ENCODE results near the gene PPCDC. TPM values are rescaled to one million over a fixed set of nuclear protein-coding genes. Genes with fewer than 3 reads are reported as not detected.

PPCDC gene
- total RNA-seq, 1 donor from 2014 or later: 17.2 TPM

DNA sequence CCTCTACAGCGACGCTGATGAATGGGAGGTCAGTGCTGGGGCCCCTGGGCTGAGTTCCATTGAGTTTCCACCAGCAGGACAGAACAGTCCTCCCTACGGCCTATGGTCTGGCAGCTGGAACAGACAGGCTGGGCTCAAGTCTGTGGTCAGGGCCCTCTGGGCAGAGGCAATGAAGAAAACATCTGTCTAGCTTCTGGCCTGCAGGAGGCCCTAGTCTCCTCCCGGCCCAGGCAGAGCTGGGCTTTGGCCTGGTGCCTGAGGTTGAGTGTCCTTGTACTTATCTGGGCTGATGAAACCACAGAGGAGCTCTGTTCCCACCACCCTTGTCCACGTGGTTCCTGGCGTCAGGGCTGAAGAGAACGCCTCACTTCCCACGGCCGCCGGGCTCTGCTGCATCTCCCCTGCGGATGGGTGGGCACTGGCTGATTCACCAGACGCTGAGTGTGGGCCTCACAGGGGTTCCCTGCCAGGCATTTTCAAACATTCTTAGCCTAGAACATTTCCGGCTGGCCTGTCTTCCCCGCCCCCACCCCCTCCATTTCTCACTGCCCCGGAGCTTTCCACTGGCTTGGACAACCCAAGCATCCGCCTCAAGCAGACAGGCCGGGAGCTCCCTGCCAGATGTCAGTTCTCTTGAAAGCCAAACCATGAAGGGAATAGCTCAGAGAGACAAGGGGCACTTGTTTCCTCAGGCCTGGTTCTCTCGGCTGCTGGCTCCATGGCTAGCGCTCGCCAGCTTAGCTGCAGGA is 20.3 kb downstream of the PPCDC start:
- peaks cover 31% of the 10 kb centered on the region for H3K4me1 Mint-ChIP-seq
- no peaks in the 10 kb centered on the region for H3K9me3 Mint-ChIP-seq
- H3K27me3 Mint-ChIP-seq (ENCODE audit: low read depth): no peaks in the 10 kb centered on the region
- peaks cover 6% of the 10 kb centered on the region for H3K36me3 Mint-ChIP-seq
- TF ChIP-seq, protein P1, sequence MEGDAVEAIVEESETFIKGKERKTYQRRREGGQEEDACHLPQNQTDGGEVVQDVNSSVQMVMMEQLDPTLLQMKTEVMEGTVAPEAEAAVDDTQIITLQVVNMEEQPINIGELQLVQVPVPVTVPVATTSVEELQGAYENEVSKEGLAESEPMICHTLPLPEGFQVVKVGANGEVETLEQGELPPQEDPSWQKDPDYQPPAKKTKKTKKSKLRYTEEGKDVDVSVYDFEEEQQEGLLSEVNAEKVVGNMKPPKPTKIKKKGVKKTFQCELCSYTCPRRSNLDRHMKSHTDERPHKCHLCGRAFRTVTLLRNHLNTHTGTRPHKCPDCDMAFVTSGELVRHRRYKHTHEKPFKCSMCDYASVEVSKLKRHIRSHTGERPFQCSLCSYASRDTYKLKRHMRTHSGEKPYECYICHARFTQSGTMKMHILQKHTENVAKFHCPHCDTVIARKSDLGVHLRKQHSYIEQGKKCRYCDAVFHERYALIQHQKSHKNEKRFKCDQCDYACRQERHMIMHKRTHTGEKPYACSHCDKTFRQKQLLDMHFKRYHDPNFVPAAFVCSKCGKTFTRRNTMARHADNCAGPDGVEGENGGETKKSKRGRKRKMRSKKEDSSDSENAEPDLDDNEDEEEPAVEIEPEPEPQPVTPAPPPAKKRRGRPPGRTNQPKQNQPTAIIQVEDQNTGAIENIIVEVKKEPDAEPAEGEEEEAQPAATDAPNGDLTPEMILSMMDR (IDR thresholded peaks at IDR 0.05; ENCODE audit: unreplicated experiment): no peak
- peak; percentile 44 to 57 for DNase-seq (ENCODE audit: low spot score in 2 of 2, unreplicated experiment in 2 of 2)
- H3K27ac Mint-ChIP-seq: peak overlapping the region; percentile 76
- H3K4me3 Mint-ChIP-seq: peak overlapping the region; percentile 10

DNA sequence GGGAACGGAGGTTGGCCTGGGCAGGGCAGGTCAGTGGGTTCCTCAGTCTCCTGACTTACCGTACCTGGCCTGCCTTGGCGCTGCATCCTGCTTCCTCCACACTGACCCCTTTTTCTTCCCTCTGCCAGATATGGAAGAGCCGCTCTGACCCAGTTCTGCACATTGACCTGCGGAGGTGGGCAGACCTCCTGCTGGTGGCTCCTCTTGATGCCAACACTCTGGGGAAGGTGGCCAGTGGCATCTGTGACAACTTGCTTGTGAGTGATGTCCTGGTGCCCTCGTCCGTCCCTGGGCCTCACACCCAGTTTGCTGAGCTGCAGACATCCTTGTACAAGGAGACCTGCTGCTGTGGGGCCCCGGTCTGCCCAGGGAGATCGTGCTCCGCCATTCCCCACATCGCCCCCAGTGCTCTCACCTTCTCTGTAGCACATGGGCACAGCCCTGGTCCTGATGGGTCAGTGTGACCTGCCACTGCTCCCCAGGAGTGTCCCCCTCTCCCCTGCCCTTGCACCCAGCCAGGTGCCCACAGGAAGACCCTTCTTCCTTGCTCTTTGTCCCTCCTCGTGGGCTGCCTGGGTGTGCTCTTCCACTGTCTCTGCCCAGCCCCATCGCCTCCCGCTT is 21.0 kb downstream of the PPCDC start:
- DNase-seq (ENCODE audit: low spot score in 2 of 2, unreplicated experiment in 2 of 2): no peak
- TF ChIP-seq, protein P1 (IDR thresholded peaks at IDR 0.05; ENCODE audit: unreplicated experiment): no peak
- Mint-ChIP-seq H3K27me3 (ENCODE audit: low read depth) (no peaks in the 10 kb centered on the region), H3K4me1 (peaks cover 31% of the 10 kb centered on the region), H3K4me3 (no peak overlapping the region), H3K9me3 (no peaks in the 10 kb centered on the region), H3K27ac (peak overlapping the region; percentile 76), H3K36me3 (peaks cover 6% of the 10 kb centered on the region)

DNA sequence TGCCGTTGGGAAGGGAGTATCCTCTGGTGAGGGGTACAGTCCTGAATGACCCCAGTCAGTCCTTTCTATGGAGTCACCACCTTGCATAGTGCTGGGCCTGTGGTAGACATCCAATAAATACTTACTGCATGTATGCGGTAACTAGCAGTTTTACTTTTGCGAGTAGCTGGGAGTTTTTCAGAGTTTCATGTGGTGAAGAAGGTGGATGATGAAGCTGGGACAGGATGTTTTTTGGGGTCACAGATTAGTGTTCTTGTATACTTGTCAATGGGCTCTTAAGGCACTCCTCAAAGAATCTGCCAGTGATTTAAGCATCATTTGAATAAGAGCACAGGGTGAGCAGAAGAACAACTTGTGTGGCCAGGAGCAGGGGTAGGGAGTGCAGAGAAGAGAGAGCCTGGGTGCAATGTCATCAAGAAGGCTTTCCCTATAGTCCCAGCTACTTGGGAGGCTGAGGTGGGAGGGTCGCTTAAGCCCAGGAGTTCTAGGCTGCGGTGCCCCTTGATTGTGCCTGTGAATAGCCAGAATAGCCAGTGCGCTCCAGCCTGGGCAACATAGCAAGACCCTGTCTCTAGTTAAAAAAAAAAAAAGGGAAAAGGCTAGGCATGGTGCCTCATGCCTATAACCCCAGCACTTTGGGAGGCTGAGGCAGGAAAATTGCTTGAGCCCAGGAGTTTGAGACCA is 22.1 kb downstream of the PPCDC start:
- peaks cover 31% of the 10 kb centered on the region for H3K4me1 Mint-ChIP-seq
- no peak for DNase-seq (ENCODE audit: low spot score in 2 of 2, unreplicated experiment in 2 of 2)
- H3K27me3 Mint-ChIP-seq (ENCODE audit: low read depth): no peaks in the 10 kb centered on the region
- H3K4me3 Mint-ChIP-seq: no peak overlapping the region
- TF ChIP-seq, protein P1 (IDR thresholded peaks at IDR 0.05; ENCODE audit: unreplicated experiment): no peak
- H3K9me3 Mint-ChIP-seq: no peaks in the 10 kb centered on the region
- peaks cover 6% of the 10 kb centered on the region for H3K36me3 Mint-ChIP-seq
- H3K27ac Mint-ChIP-seq: no peak overlapping the region

DNA sequence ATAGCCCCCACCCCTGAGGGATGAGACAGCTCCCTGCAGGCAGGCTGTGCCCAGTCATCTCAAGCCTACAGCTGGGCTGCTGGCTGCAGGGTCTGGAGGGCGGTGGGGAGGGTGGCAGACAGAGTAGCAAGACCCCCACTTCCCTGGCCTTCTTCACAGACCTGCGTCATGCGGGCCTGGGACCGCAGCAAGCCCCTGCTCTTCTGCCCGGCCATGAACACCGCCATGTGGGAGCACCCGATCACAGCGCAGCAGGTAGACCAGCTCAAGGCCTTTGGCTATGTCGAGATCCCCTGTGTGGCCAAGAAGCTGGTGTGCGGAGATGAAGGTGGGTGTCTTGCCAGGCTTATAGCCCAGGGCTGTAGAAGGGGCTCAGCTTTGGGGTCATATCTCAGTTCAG is 25.0 kb downstream of the PPCDC start:
- no peaks in the 10 kb centered on the region for H3K27me3 Mint-ChIP-seq (ENCODE audit: low read depth)
- DNase-seq (ENCODE audit: low spot score in 2 of 2, unreplicated experiment in 2 of 2): no peak
- no peak overlapping the region for H3K4me3 Mint-ChIP-seq
- TF ChIP-seq, protein P1 (IDR thresholded peaks at IDR 0.05; ENCODE audit: unreplicated experiment): no peak
- peaks cover 29% of the 10 kb centered on the region for H3K4me1 Mint-ChIP-seq
- no peak overlapping the region for H3K27ac Mint-ChIP-seq
- H3K36me3 Mint-ChIP-seq: peaks cover 6% of the 10 kb centered on the region
- no peaks in the 10 kb centered on the region for H3K9me3 Mint-ChIP-seq

DNA sequence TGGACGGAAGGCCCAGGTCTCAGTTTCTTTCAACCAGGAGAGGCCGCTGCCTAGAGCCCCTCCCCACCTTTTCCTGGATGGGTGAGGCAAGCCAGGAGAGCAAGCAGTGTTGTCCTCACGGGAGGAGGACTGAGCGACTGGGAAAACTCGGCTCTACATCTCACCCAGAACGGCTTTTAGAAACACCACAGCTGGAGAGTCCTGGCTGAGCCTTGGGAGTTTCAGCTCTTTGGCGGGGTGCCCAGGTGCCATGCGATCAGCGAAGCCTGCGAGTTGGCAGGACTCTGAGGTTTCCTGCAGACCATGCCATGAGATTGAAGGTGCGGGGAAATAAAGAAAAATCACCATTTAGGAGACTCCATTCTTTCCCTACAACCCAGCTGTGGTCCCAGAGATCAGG is 26.0 kb downstream of the PPCDC start:
- no peak overlapping the region for H3K27ac Mint-ChIP-seq
- H3K4me3 Mint-ChIP-seq: no peak overlapping the region
- H3K36me3 Mint-ChIP-seq: peaks cover 6% of the 10 kb centered on the region
- TF ChIP-seq, protein P1 (IDR thresholded peaks at IDR 0.05; ENCODE audit: unreplicated experiment): no peak
- H3K27me3 Mint-ChIP-seq (ENCODE audit: low read depth): no peaks in the 10 kb centered on the region
- peaks cover 22% of the 10 kb centered on the region for H3K4me1 Mint-ChIP-seq
- H3K9me3 Mint-ChIP-seq: no peaks in the 10 kb centered on the region
- no peak for DNase-seq (ENCODE audit: low spot score in 2 of 2, unreplicated experiment in 2 of 2)
